ENCODE measurements around the gene FCHSD2. TPM values are rescaled to one million over a fixed set of nuclear protein-coding genes. Genes with fewer than 3 reads are reported as not detected.
A peak's percentile ranks its signal among the peaks of the same experiment; 100 is the strongest.

Gene FCHSD2
- total RNA-seq, 3 donors from 2014 or later (not counting 1 experiment from before 2014, with no cell fraction given): 39.4 to 59.1 (median 42.1) TPM

- Mint-ChIP-seq H3K9me3 (no peaks in the 10 kb centered on the region), H3K36me3 (no peaks in the 10 kb centered on the region), H3K4me3 (no peak overlapping the region), H3K4me1 (peaks cover 4 to 6% of the 10 kb centered on the region in 2 donors), H3K27ac (no peak overlapping the region), H3K27me3 (ENCODE audit: low read depth in 2 of 2) (no peaks in the 10 kb centered on the region)
- H3K36me3 ChIP-seq (ENCODE audit: control insufficient read depth, insufficient read depth, low read length): peaks cover 9% of the 10 kb centered on the region
- no peak for TF ChIP-seq CTCF (IDR thresholded peaks at IDR 0.05)
- H3K9me3 ChIP-seq (ENCODE audit: control insufficient read depth, insufficient read depth, low read length): no peaks in the 10 kb centered on the region
- no peaks in the 10 kb centered on the region for H3K4me1 ChIP-seq (ENCODE audit: control insufficient read depth, insufficient read depth, low read length)
- DNase-seq: no peak
- WGBS (ENCODE audit: insufficient coverage): no CpG with 5 or more reads among the region's 1 CpG
- H3K4me3 ChIP-seq (ENCODE audit: low read length): no peak overlapping the region
- ATAC-seq: no peak
- intact Hi-C loops (cut with micrococcal nuclease): no loop called here
- H3K27me3 ChIP-seq (ENCODE audit: control insufficient read depth, insufficient read depth, low read length): no peaks in the 10 kb centered on the region
- H3K27ac ChIP-seq (ENCODE audit: low read length): no peak overlapping the region
Measured at GRCh38 chr11:72872012-72872411, 270.1 kb downstream of the FCHSD2 start.

GRCh38 chr11:72871119-72871518 is 271.0 kb downstream of the FCHSD2 start:
- peaks cover 4 to 6% of the 10 kb centered on the region in 2 donors for H3K4me1 Mint-ChIP-seq
- TF ChIP-seq CTCF (IDR thresholded peaks at IDR 0.05): no peak
- H3K27ac ChIP-seq (ENCODE audit: low read length): no peak overlapping the region
- H3K4me3 ChIP-seq (ENCODE audit: low read length): no peak overlapping the region
- no peak for ATAC-seq
- intact Hi-C loops (cut with micrococcal nuclease): no loop called here
- no peak overlapping the region for H3K4me3 Mint-ChIP-seq
- no peaks in the 10 kb centered on the region for H3K9me3 ChIP-seq (ENCODE audit: control insufficient read depth, insufficient read depth, low read length)
- DNase-seq: no peak
- H3K27me3 ChIP-seq (ENCODE audit: control insufficient read depth, insufficient read depth, low read length): no peaks in the 10 kb centered on the region
- H3K27me3 Mint-ChIP-seq (ENCODE audit: low read depth in 2 of 2): no peaks in the 10 kb centered on the region
- WGBS (ENCODE audit: insufficient coverage): 80% methylated on average over 1 of the region's 1 CpG
- peaks cover 14% of the 10 kb centered on the region for H3K36me3 ChIP-seq (ENCODE audit: control insufficient read depth, insufficient read depth, low read length)
- no peak overlapping the region for H3K27ac Mint-ChIP-seq
- H3K36me3 Mint-ChIP-seq: no peaks in the 10 kb centered on the region
- H3K9me3 Mint-ChIP-seq: no peaks in the 10 kb centered on the region
- H3K4me1 ChIP-seq (ENCODE audit: control insufficient read depth, insufficient read depth, low read length): no peaks in the 10 kb centered on the region

GRCh38 chr11:72869831-72870230 is 272.3 kb downstream of the FCHSD2 start:
- intact Hi-C loops (cut with micrococcal nuclease): no loop called here
- no peak overlapping the region for H3K27ac ChIP-seq (ENCODE audit: low read length)
- DNase-seq: no peak
- Mint-ChIP-seq H3K4me1 (peaks cover 4 to 6% of the 10 kb centered on the region in 2 donors), H3K27me3 (ENCODE audit: low read depth in 2 of 2) (no peaks in the 10 kb centered on the region), H3K9me3 (no peaks in the 10 kb centered on the region), H3K27ac (peak overlapping the region in 1 of 2 donors; percentile 27), H3K4me3 (no peak overlapping the region), H3K36me3 (no peaks in the 10 kb centered on the region)
- no peaks in the 10 kb centered on the region for H3K4me1 ChIP-seq (ENCODE audit: control insufficient read depth, insufficient read depth, low read length)
- H3K4me3 ChIP-seq (ENCODE audit: low read length): no peak overlapping the region
- H3K9me3 ChIP-seq (ENCODE audit: control insufficient read depth, insufficient read depth, low read length): no peaks in the 10 kb centered on the region
- no peak for ATAC-seq
- WGBS (ENCODE audit: insufficient coverage): 85% methylated on average over 4 of the region's 4 CpGs
- peaks cover 12% of the 10 kb centered on the region for H3K36me3 ChIP-seq (ENCODE audit: control insufficient read depth, insufficient read depth, low read length)
- H3K27me3 ChIP-seq (ENCODE audit: control insufficient read depth, insufficient read depth, low read length): no peaks in the 10 kb centered on the region
- no peak for TF ChIP-seq CTCF (IDR thresholded peaks at IDR 0.05)

- H3K27me3 ChIP-seq (ENCODE audit: control insufficient read depth, insufficient read depth, low read length): no peaks in the 10 kb centered on the region
- intact Hi-C loops (cut with micrococcal nuclease): no loop called here
- no peak overlapping the region for H3K4me3 Mint-ChIP-seq
- no peaks in the 10 kb centered on the region for H3K9me3 Mint-ChIP-seq
- WGBS (ENCODE audit: insufficient coverage): 99% methylated on average over 5 of the region's 5 CpGs
- peaks cover 4 to 6% of the 10 kb centered on the region in 2 donors for H3K4me1 Mint-ChIP-seq
- H3K9me3 ChIP-seq (ENCODE audit: control insufficient read depth, insufficient read depth, low read length): no peaks in the 10 kb centered on the region
- ATAC-seq (no peak), DNase-seq (no peak)
- H3K27ac ChIP-seq (ENCODE audit: low read length): no peak overlapping the region
- no peaks in the 10 kb centered on the region for H3K36me3 Mint-ChIP-seq
- no peak overlapping the region for H3K4me3 ChIP-seq (ENCODE audit: low read length)
- no peak overlapping the region for H3K27ac Mint-ChIP-seq
- no peaks in the 10 kb centered on the region for H3K4me1 ChIP-seq (ENCODE audit: control insufficient read depth, insufficient read depth, low read length)
- peaks cover 16% of the 10 kb centered on the region for H3K36me3 ChIP-seq (ENCODE audit: control insufficient read depth, insufficient read depth, low read length)
- H3K27me3 Mint-ChIP-seq (ENCODE audit: low read depth in 2 of 2): no peaks in the 10 kb centered on the region
- no peak for TF ChIP-seq CTCF (IDR thresholded peaks at IDR 0.05)
Measured at GRCh38 chr11:72867970-72868369, 274.1 kb downstream of the FCHSD2 start.
